Natural killer cell (primary cell): ENCODE results near the gene ZNF221. TPM values are rescaled to one million over a fixed set of nuclear protein-coding genes. Genes with fewer than 3 reads are reported as not detected.

Source experiments
- ATAC-seq, 3 donors: fragments of 150-1000 bp in 2 of 3; fragments of 200-7000 bp in 1 of 3; cut with Tn5 transposase; 1 replicate in 1 of 3; 2 replicates in 2 of 3; pipeline ENCODE4 v1.10.0; 2021; ENCODE audit warnings: mild to moderate bottlenecking in 2 of 3, moderate library complexity in 2 of 3
- DNase-seq, 2 donors: peaks; one replicate each; pipeline versions ENCODE4 v3.0.0 to v3.0.0-alpha.2; 2013 to 2021; ENCODE audit warnings: mixed read lengths in 1 of 2
- H3K27ac ChIP-seq: one replicate; pipeline ENCODE4 v1.5.1; 2013; ENCODE audit warnings: mild to moderate bottlenecking, low read length
- H3K27me3 ChIP-seq: one replicate; pipeline ENCODE4 v1.6.1; 2013; ENCODE audit warnings: low read length; ENCODE audit not compliant: control insufficient read depth, insufficient read depth
- H3K36me3 ChIP-seq: one replicate; pipeline ENCODE4 v1.6.1; 2013; ENCODE audit warnings: low read length; ENCODE audit not compliant: control insufficient read depth, insufficient read depth
- H3K4me1 ChIP-seq: one replicate; pipeline ENCODE4 v1.6.1; 2013; ENCODE audit warnings: low read length; ENCODE audit not compliant: control insufficient read depth, insufficient read depth
- H3K4me3 ChIP-seq: one replicate; pipeline ENCODE4 v1.5.1; 2013; ENCODE audit warnings: low read length
- H3K9me3 ChIP-seq: one replicate; pipeline ENCODE4 v1.6.1; 2013; ENCODE audit warnings: low read length; ENCODE audit not compliant: control insufficient read depth, insufficient read depth
- H3K27ac Mint-ChIP-seq, 2 donors: one replicate each; pipeline ENCODE4 v1.8.0; 2022; ENCODE audit warnings: mild to moderate bottlenecking in 2 of 2, mixed read lengths in 2 of 2, moderate library complexity in 1 of 2
- H3K27me3 Mint-ChIP-seq, 2 donors: one replicate each; pipeline ENCODE4 v1.8.0; 2022; ENCODE audit warnings: low read depth in 2 of 2, mixed read lengths in 2 of 2
- H3K36me3 Mint-ChIP-seq: one replicate; pipeline ENCODE4 v1.8.0; 2022; ENCODE audit warnings: mixed read lengths
- H3K4me1 Mint-ChIP-seq, 2 donors: one replicate each; pipeline ENCODE4 v1.8.0; 2022; ENCODE audit warnings: mixed read lengths in 2 of 2
- H3K4me3 Mint-ChIP-seq: one replicate; pipeline ENCODE4 v1.8.0; 2022; ENCODE audit warnings: mild to moderate bottlenecking, moderate library complexity, mixed read lengths
- H3K9me3 Mint-ChIP-seq, 2 donors: one replicate each; pipeline ENCODE4 v1.8.0; 2022; ENCODE audit warnings: mixed read lengths in 2 of 2
- WGBS: methylation state at CpG from one replicate; pipeline ENCODE4 v1.1.7; 2013; ENCODE audit warnings: missing lambda C conversion rate; ENCODE audit not compliant: insufficient coverage; 5-methylcytosine and 5-hydroxymethylcytosine counted together
- intact Hi-C: fragments of 100-400 bp; cut with micrococcal nuclease; formaldehyde crosslinking; loops from one replicate; pipeline ENCODE4 v1.14.2; 2022
- total RNA-seq, 4 donors: library from RNA; stranded (reverse); fragments of 120-200 nt in 1 of 4; gene quantifications; one replicate each; pipeline versions ENCODE4 v1.2.3 to v1.2.4, GENCODE V29; 2013 to 2022
- TF ChIP-seq, protein P1 (sequence below): fragments of 200-600 bp; IDR thresholded peaks from one replicate; pipeline ENCODE4 v1.8.0; 2022; ENCODE audit warnings: antibody characterized with exemption

Gene ZNF221
- total RNA-seq, 3 donors from 2014 or later (not counting 1 experiment from before 2014, with no cell fraction given), result 1.9 to 2.7 (median 2.2) TPM

DNA sequence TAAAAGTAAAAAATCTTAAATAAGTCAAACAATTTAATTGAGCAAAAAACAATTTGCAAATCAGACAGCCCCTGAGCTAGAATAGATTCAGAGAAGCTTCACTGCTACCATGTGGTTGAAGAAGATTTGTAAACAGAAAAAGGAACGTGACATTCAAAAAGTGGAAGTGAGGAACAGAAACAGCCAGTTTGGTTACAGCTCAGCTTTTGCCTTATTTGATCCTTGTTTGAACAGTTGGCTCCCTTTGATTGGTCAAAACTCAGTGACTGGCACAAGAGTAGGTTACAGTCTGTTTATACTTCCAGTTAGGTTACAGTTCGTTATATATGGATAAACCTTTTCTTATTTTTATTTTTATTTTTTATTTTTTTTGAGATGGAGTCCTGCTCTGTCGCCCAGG, 5.8 kb downstream of the ZNF221 start:
- peaks cover 30% of the 10 kb centered on the region for H3K9me3 ChIP-seq
- H3K27ac ChIP-seq, result no peak overlapping the region
- intact Hi-C loops, result no loop called here
- Mint-ChIP-seq H3K9me3 (peaks cover 8 to 14% of the 10 kb centered on the region in 2 donors), H3K4me3 (no peak overlapping the region), H3K27ac (no peak overlapping the region), H3K36me3 (peaks cover 31% of the 10 kb centered on the region), H3K27me3 (no peaks in the 10 kb centered on the region), H3K4me1 (peaks cover 0 to 5% of the 10 kb centered on the region in 2 donors)
- TF ChIP-seq, protein P1, sequence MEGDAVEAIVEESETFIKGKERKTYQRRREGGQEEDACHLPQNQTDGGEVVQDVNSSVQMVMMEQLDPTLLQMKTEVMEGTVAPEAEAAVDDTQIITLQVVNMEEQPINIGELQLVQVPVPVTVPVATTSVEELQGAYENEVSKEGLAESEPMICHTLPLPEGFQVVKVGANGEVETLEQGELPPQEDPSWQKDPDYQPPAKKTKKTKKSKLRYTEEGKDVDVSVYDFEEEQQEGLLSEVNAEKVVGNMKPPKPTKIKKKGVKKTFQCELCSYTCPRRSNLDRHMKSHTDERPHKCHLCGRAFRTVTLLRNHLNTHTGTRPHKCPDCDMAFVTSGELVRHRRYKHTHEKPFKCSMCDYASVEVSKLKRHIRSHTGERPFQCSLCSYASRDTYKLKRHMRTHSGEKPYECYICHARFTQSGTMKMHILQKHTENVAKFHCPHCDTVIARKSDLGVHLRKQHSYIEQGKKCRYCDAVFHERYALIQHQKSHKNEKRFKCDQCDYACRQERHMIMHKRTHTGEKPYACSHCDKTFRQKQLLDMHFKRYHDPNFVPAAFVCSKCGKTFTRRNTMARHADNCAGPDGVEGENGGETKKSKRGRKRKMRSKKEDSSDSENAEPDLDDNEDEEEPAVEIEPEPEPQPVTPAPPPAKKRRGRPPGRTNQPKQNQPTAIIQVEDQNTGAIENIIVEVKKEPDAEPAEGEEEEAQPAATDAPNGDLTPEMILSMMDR, result no peak
- H3K4me3 ChIP-seq, result no peak overlapping the region
- H3K36me3 ChIP-seq, result no peaks in the 10 kb centered on the region
- peaks cover 4% of the 10 kb centered on the region for H3K4me1 ChIP-seq
- H3K27me3 ChIP-seq, result no peaks in the 10 kb centered on the region
- ATAC-seq (no peak), DNase-seq (no peak)
- WGBS, result 82% methylated on average over 2 of the region's 3 CpGs

DNA sequence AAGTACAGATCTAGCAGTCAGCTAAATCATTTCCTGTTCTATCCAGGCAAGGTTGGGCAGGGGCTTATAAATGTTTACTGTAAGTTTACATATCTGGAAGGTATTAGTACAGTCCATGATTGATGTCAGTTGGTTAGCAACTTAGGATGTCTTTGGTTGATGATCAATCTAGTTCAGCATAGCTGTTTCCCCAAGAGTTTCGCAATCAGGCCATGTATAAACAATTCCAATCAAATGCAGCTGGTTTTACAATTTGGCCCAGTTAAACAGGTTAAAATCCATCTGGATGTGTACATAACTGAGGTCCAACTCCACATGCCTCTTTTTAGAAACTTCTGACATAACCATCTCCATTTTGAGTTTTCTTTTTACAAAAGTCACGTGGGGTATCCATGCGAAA, 6.9 kb downstream of the ZNF221 start:
- H3K36me3 Mint-ChIP-seq, result peaks cover 41% of the 10 kb centered on the region
- peaks cover 10 to 17% of the 10 kb centered on the region in 2 donors for H3K9me3 Mint-ChIP-seq
- H3K27ac Mint-ChIP-seq, result no peak overlapping the region
- H3K36me3 ChIP-seq, result no peaks in the 10 kb centered on the region
- H3K4me3 Mint-ChIP-seq, result no peak overlapping the region
- no peaks in the 10 kb centered on the region for H3K4me1 Mint-ChIP-seq
- H3K27me3 ChIP-seq, result no peaks in the 10 kb centered on the region
- no peaks in the 10 kb centered on the region for H3K27me3 Mint-ChIP-seq
- no peaks in the 10 kb centered on the region for H3K4me1 ChIP-seq
- ATAC-seq (no peak), DNase-seq (no peak)
- H3K9me3 ChIP-seq, result peaks cover 27% of the 10 kb centered on the region
- no peak overlapping the region for H3K4me3 ChIP-seq
- intact Hi-C loops, result no loop called here
- 95% methylated on average over 3 of the region's 3 CpGs for WGBS
- no peak overlapping the region for H3K27ac ChIP-seq
- TF ChIP-seq, protein P1, result no peak

DNA sequence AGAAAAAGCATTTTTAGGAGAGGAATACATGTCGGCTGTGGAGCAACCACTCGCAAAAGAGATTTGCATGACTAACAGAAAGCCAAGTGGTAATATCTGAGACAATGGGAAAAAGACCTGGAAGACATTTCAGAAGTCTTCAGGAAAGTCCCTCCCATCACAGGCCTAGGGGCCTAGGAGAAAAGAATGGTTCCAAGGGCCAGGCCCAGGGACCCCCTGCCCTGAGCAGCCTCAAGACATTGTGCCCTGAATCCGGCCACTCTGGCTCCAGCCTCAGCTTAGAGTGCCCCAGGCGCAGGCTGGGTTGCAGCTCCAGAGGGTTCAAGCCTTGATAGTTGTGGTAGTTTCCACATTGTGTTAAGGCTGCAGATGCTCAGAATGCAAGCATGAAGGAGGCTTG, 9.4 kb downstream of the ZNF221 start:
- H3K36me3 ChIP-seq, result peaks cover 4% of the 10 kb centered on the region
- no peak for DNase-seq
- H3K4me3 ChIP-seq, result no peak overlapping the region
- H3K27ac ChIP-seq, result no peak overlapping the region
- H3K36me3 Mint-ChIP-seq, result peaks cover 65% of the 10 kb centered on the region
- H3K27ac Mint-ChIP-seq, result no peak overlapping the region
- TF ChIP-seq, protein P1, result no peak
- H3K27me3 Mint-ChIP-seq, result no peaks in the 10 kb centered on the region
- peaks cover 15 to 28% of the 10 kb centered on the region in 2 donors for H3K9me3 Mint-ChIP-seq
- no peak overlapping the region for H3K4me3 Mint-ChIP-seq
- intact Hi-C loops, result no loop called here
- H3K4me1 ChIP-seq, result no peaks in the 10 kb centered on the region
- WGBS, result 69% methylated on average over 4 of the region's 4 CpGs
- H3K9me3 ChIP-seq, result peaks cover 31% of the 10 kb centered on the region
- no peaks in the 10 kb centered on the region for H3K4me1 Mint-ChIP-seq
- ATAC-seq, result no peak
- no peaks in the 10 kb centered on the region for H3K27me3 ChIP-seq

DNA sequence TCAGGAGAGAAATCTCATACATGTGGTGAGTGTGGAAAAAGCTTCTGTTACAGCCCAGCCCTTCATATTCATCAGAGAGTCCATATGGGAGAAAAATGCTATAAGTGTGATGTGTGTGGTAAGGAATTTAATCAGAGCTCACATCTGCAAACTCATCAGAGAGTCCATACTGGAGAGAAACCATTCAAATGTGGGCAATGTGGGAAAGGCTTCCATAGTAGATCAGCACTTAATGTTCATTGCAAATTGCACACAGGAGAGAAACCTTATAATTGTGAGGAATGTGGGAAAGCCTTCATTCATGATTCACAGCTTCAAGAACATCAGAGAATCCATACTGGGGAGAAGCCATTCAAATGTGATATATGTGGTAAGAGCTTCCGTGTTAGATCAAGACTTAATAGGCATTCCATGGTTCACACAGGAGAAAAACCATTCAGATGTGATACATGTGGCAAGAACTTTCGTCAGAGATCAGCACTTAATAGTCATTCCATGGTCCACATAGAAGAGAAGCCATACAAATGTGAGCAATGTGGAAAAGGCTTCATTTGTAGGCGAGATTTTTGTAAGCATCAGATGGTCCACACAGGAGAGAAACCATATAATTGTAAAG, 15.2 kb downstream of the ZNF221 start:
- intact Hi-C loops, result no loop called here
- H3K27ac Mint-ChIP-seq, result no peak overlapping the region
- H3K9me3 Mint-ChIP-seq, result peaks cover 19 to 39% of the 10 kb centered on the region in 2 donors
- H3K27me3 ChIP-seq, result no peaks in the 10 kb centered on the region
- no peak overlapping the region for H3K4me3 Mint-ChIP-seq
- no peak for ATAC-seq
- no peaks in the 10 kb centered on the region for H3K4me1 ChIP-seq
- H3K27ac ChIP-seq, result no peak overlapping the region
- no peaks in the 10 kb centered on the region for H3K4me1 Mint-ChIP-seq
- WGBS, result 94% methylated on average over 3 of the region's 3 CpGs
- H3K36me3 Mint-ChIP-seq, result peaks cover 76% of the 10 kb centered on the region
- no peak for DNase-seq
- H3K4me3 ChIP-seq, result no peak overlapping the region
- H3K36me3 ChIP-seq, result peaks cover 19% of the 10 kb centered on the region
- H3K9me3 ChIP-seq, result peaks cover 51% of the 10 kb centered on the region
- TF ChIP-seq, protein P1, result no peak
- H3K27me3 Mint-ChIP-seq, result no peaks in the 10 kb centered on the region
